Breast epithelium (tissue), 3 donors: ENCODE results near the gene ROR1.

Experiments
- CTCF ChIP-seq, 3 donors: fragments of 450-650 bp; IDR thresholded peaks; one replicate each; pipeline ENCODE4 v1.5.1; 2016 to 2017; ENCODE audit warnings: antibody characterized with exemption in 3 of 3, mild to moderate bottlenecking in 3 of 3, moderate library complexity in 3 of 3
- POLR2A ChIP-seq: fragments of 450-650 bp; IDR thresholded peaks from one replicate; pipeline ENCODE4 v1.6.1; 2016; ENCODE audit warnings: antibody characterized with exemption, mild to moderate bottlenecking, moderate library complexity

GRCh38 chr1:63929106-63929478, 155.3 kb downstream of the ROR1 start:
- TF ChIP-seq CTCF (IDR thresholded peaks at IDR 0.05) (no peak), POLR2A (no peak)
